Fibroblast of lung (primary cell): ENCODE measurements around the gene SGCD.

Experiments used
- CTCF ChIP-seq, 2 donors: IDR thresholded peaks in 1 of 2; conservative IDR thresholded peaks in 1 of 2; 1 replicate in 1 of 2; 2 replicates in 1 of 2; pipeline ENCODE4 v1.5.1; 2011 to 2012; ENCODE audit warnings: low read length in 2 of 2, control low read depth in 1 of 2, inconsistent platforms in 1 of 2, low read depth in 1 of 2, mild to moderate bottlenecking in 1 of 2
- EZH2 ChIP-seq: IDR thresholded peaks from 2 replicates; pipeline ENCODE4 v1.5.1; 2012; ENCODE audit warnings: low read length, control low read depth, mild to moderate bottlenecking; ENCODE audit errors: missing control alignments

GRCh38 chr5:156762771-156763170, 435.8 kb downstream of the SGCD start:
- TF ChIP-seq CTCF (conservative IDR thresholded peaks at IDR 0.05 in 1 of 2, IDR thresholded peaks at IDR 0.05 in 1 of 2; ENCODE audit: low read depth in 1 of 2, low read length in 2 of 2), result no peak
- no peak for TF ChIP-seq EZH2
